Measurements from ENCODE around the gene FAM184B. TPM values are rescaled to one million over a fixed set of nuclear protein-coding genes. Genes with fewer than 3 reads are reported as not detected.

The FAM184B gene
- total RNA-seq, 1 donor from 2014 or later, result 0.02 TPM

- Mint-ChIP-seq H3K36me3 (ENCODE audit: low read depth) (peaks cover 45% of the 10 kb centered on the region), H3K27ac (peak within 1 kb of the TSS; percentile 95), H3K4me1 (peaks cover 45% of the 10 kb centered on the region), H3K27me3 (no peaks in the 10 kb centered on the region), H3K9me3 (no peaks in the 10 kb centered on the region), H3K4me3 (peak within 1 kb of the TSS; percentile 97)
- intact Hi-C loops (cut with micrococcal nuclease), result loop anchor here (1.0 to 2.0 kb wide), 7 partner anchors 19 to 407 kb away; partner anchors contain the start of genes DCAF16, LAP3, LCORL and NCAPG
- ChIA-PET POLR2A (interaction anchor here (0.6 to 2.9 kb wide), 14 partner anchors 11 to 196 kb away, joined by 3 to 75 read pairs (median 6); partner anchors contain the start of genes DCAF16, LAP3 and NCAPG), CTCF (interaction anchor here (1.0 to 1.4 kb wide), 4 partner anchors 23 to 194 kb away, joined by 3 to 9 read pairs (median 3); no protein-coding TSS in a partner anchor)
- ATAC-seq (ENCODE audit: low read depth), result peak; percentile 86
- TF ChIP-seq, protein P1, sequence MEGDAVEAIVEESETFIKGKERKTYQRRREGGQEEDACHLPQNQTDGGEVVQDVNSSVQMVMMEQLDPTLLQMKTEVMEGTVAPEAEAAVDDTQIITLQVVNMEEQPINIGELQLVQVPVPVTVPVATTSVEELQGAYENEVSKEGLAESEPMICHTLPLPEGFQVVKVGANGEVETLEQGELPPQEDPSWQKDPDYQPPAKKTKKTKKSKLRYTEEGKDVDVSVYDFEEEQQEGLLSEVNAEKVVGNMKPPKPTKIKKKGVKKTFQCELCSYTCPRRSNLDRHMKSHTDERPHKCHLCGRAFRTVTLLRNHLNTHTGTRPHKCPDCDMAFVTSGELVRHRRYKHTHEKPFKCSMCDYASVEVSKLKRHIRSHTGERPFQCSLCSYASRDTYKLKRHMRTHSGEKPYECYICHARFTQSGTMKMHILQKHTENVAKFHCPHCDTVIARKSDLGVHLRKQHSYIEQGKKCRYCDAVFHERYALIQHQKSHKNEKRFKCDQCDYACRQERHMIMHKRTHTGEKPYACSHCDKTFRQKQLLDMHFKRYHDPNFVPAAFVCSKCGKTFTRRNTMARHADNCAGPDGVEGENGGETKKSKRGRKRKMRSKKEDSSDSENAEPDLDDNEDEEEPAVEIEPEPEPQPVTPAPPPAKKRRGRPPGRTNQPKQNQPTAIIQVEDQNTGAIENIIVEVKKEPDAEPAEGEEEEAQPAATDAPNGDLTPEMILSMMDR (IDR thresholded peaks at IDR 0.05), result no peak
- peak; percentile 89 for DNase-seq
Measured at GRCh38 chr4:17614416-17615299, 166.8 kb downstream of the FAM184B start, which contains the start of gene MED28. TSS of gene MED28 (plus strand) at chr4:17614641. CDS start at chr4:17614655, 14 bp downstream.

DNA sequence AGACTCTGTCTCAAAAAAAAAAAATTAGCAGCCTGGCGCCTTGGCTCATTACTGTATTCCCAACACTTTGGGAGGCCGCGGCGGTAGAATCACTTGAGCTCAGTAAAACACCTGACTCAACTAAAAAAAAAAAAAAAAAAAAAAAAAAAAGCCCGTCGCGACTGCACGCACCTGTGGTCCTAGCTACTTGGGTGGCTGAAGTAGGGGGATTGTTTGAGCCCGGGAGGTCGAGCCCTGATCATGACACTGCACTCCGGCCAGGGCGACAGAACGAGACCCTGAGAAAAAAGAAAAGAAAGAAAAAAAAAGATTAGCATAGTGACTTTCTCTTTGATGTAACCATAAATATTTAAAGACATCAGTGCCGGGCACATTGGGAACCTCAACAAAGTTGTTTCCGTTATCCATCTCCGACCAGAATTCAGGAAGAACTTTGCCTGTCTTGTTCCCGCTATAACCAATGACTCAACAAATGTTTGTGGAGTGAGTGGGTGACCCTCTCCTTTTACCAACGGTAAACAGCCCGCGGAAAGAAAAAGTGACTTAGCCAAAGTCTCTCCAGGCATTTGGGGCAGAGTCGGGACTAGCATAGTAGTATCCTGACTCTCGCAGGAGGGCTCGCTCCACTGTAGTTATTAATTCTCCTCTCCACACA lies 167.5 kb downstream of the FAM184B start:
- POLR2A ChIA-PET, result interaction anchor here (0.6 to 2.9 kb wide), 14 partner anchors 10 to 196 kb away, joined by 3 to 75 read pairs (median 6); partner anchors contain the start of genes DCAF16, LAP3 and NCAPG
- peak; percentile 60 for ATAC-seq (ENCODE audit: low read depth)
- H3K36me3 Mint-ChIP-seq (ENCODE audit: low read depth), result peaks cover 38% of the 10 kb centered on the region
- intact Hi-C loops (cut with micrococcal nuclease), result loop anchor here (1.0 to 2.0 kb wide), 7 partner anchors 19 to 407 kb away; partner anchors contain the start of genes DCAF16, LAP3, LCORL and NCAPG
- CTCF ChIA-PET, result interaction anchor here (1.0 to 1.4 kb wide), 3 partner anchors 22 to 195 kb away, joined by 3 to 9 read pairs (median 3); no protein-coding TSS in a partner anchor
- peak; percentile 20 for DNase-seq
- H3K27ac Mint-ChIP-seq, result peak overlapping the region; percentile 95
- peaks cover 39% of the 10 kb centered on the region for H3K4me1 Mint-ChIP-seq
- TF ChIP-seq, protein P1 (IDR thresholded peaks at IDR 0.05), result no peak
- H3K4me3 Mint-ChIP-seq, result peak overlapping the region; percentile 97
- H3K27me3 Mint-ChIP-seq, result no peaks in the 10 kb centered on the region
- no peaks in the 10 kb centered on the region for H3K9me3 Mint-ChIP-seq

DNA sequence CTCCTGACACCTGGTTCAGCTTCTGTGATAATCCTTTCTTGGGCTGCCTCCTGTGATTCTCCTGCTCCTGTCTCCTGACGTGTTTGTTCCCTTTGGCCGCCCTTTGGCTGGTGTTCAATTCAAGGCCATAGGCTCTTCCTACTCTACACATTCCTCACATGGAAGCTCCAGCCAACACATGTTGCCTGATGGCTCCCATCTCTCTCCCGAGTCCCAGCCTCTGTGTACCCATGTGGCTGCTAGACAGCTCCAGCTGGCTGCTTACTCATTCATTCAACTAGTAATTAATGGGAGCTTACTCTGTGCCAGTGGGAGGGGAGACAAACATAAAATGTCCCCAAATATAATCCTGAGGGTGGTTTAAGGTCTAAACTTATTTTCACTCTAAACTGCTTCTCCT lies 176.2 kb downstream of the FAM184B start:
- ChIA-PET CTCF (no interaction called here), POLR2A (interaction anchor here (0.7 to 2.1 kb wide), 2 partner anchors 27 to 248 kb away, joined by 3 to 11 read pairs; no protein-coding TSS in a partner anchor)
- no peak for ATAC-seq (ENCODE audit: low read depth)
- TF ChIP-seq, protein P1 (IDR thresholded peaks at IDR 0.05), result no peak
- no peaks in the 10 kb centered on the region for H3K4me1 Mint-ChIP-seq
- intact Hi-C loops (cut with micrococcal nuclease), result no loop called here
- no peak overlapping the region for H3K4me3 Mint-ChIP-seq
- DNase-seq, result no peak
- H3K36me3 Mint-ChIP-seq (ENCODE audit: low read depth), result peaks cover 47% of the 10 kb centered on the region
- no peak overlapping the region for H3K27ac Mint-ChIP-seq
- H3K27me3 Mint-ChIP-seq, result no peaks in the 10 kb centered on the region
- no peaks in the 10 kb centered on the region for H3K9me3 Mint-ChIP-seq

DNA sequence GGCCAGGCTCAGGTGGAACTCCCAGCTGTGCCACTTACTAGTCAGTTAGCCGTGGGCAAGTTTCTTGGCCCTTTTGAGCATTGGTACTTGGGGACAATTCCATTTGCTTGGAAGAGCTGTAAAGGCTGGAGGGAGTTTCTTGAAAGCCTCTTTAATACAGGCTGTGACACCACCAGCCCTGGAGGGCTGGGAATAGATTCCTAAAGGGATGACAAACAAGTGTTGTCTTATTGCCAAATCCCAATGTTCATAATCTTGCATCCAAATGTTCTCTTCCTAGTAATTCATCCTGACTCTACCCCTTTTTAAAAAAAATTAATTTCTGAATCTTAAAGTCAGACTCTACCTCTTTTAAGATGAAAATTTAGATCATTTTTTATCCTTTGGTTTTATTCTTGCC lies 181.6 kb downstream of the FAM184B start:
- H3K4me3 Mint-ChIP-seq, result no peak overlapping the region

More for the DNA sequence above, 181.6 kb downstream of the FAM184B start:
- no peaks in the 10 kb centered on the region for H3K27me3 Mint-ChIP-seq
- no peaks in the 10 kb centered on the region for H3K9me3 Mint-ChIP-seq
- ChIA-PET POLR2A (interaction anchor here (1.5 kb wide), 1 partner anchor 14 kb away, joined by 20 read pairs; the partner anchor contains the start of gene MED28), CTCF (no interaction called here)
- H3K27ac Mint-ChIP-seq, result no peak overlapping the region
- ATAC-seq (ENCODE audit: low read depth) (no peak), DNase-seq (no peak)
- H3K4me1 Mint-ChIP-seq, result peaks cover 12% of the 10 kb centered on the region
- peaks cover 54% of the 10 kb centered on the region for H3K36me3 Mint-ChIP-seq (ENCODE audit: low read depth)
- intact Hi-C loops (cut with micrococcal nuclease), result loop anchor here (5.0 kb wide), 1 partner anchor 422 kb away; the partner anchor contains the start of gene LCORL
- TF ChIP-seq, protein P1 (IDR thresholded peaks at IDR 0.05), result no peak
